Naive thymus-derived CD4-positive, alpha-beta T cell (primary cell): ENCODE measurements around the gene KCNIP1. TPM values are rescaled to one million over a fixed set of nuclear protein-coding genes. Genes with fewer than 3 reads are reported as not detected.
A peak's percentile ranks its signal among the peaks of the same experiment; 100 is the strongest.

Experiments used
- ATAC-seq: fragments of 150-1000 bp; cut with Tn5 transposase; 2 replicates; pipeline ENCODE4 v1.10.0; 2021; ENCODE audit warnings: mild to moderate bottlenecking, moderate library complexity
- CTCF ChIA-PET: fragments of 350-600 bp; sonication (Branson Sonifier 250); formaldehyde crosslinking; loops from one replicate; lab custom pipeline; 2021; ENCODE audit warnings: antibody characterized with exemption; lab: Charles Lee
- POLR2A ChIA-PET: fragments of 350-600 bp; sonication (Branson Sonifier 250); formaldehyde crosslinking; loops from one replicate; lab custom pipeline; 2021; ENCODE audit warnings: antibody characterized with exemption, inconsistent platforms; lab: Charles Lee
- DNase-seq, 9 donors: peaks; one replicate each; pipeline versions ENCODE4 v3.0.0 to v3.0.0-alpha.2; 2020 to 2022; ENCODE audit warnings: mixed read lengths in 1 of 9
- H3K27ac ChIP-seq: one replicate; pipeline ENCODE4 v1.7.0; 2013; ENCODE audit warnings: mild to moderate bottlenecking, low read depth, low read length, moderate library complexity
- H3K27me3 ChIP-seq, 2 donors: one replicate each; pipeline ENCODE4 v1.7.0; 2013; ENCODE audit warnings: low read length in 2 of 2, mild to moderate bottlenecking in 2 of 2, moderate library complexity in 2 of 2; ENCODE audit not compliant: control insufficient read depth in 2 of 2, insufficient read depth in 2 of 2
- H3K36me3 ChIP-seq, 3 experiments: 1 replicate in 2 of 3; 2 replicates in 1 of 3; pipeline ENCODE4 v1.7.0; 2013; ENCODE audit warnings: low read length in 3 of 3, mild to moderate bottlenecking in 3 of 3, moderate library complexity in 1 of 3; ENCODE audit not compliant: insufficient read depth in 3 of 3, control insufficient read depth in 2 of 3
- H3K4me1 ChIP-seq, 2 donors: one replicate each; pipeline ENCODE4 v1.7.0; 2013; ENCODE audit warnings: low read length in 2 of 2, mild to moderate bottlenecking in 2 of 2, moderate library complexity in 1 of 2; ENCODE audit not compliant: control insufficient read depth in 2 of 2, insufficient read depth in 2 of 2
- H3K4me3 ChIP-seq: 2 replicates; pipeline ENCODE4 v1.7.0; 2013; ENCODE audit warnings: mild to moderate bottlenecking, low read length
- H3K9me3 ChIP-seq, 3 experiments: 1 replicate in 2 of 3; 2 replicates in 1 of 3; pipeline ENCODE4 v1.7.0; 2013; ENCODE audit warnings: low read length in 3 of 3; ENCODE audit not compliant: control insufficient read depth in 2 of 3
- H3K27ac Mint-ChIP-seq, 9 donors: one replicate each; pipeline ENCODE4 v1.8.0; 2020 to 2022; ENCODE audit warnings: mixed read lengths in 9 of 9, mild to moderate bottlenecking in 8 of 9, moderate library complexity in 5 of 9, inconsistent platforms in 2 of 9
- H3K27me3 Mint-ChIP-seq, 5 donors: one replicate each; pipeline ENCODE4 v1.8.0; 2021 to 2022; ENCODE audit warnings: mixed read lengths in 5 of 5, mild to moderate bottlenecking in 1 of 5
- H3K36me3 Mint-ChIP-seq, 5 donors: one replicate each; pipeline ENCODE4 v1.8.0; 2020 to 2022; ENCODE audit warnings: mixed read lengths in 5 of 5, mild to moderate bottlenecking in 3 of 5, inconsistent platforms in 1 of 5
- H3K4me1 Mint-ChIP-seq, 7 donors: one replicate each; pipeline ENCODE4 v1.8.0; 2020 to 2022; ENCODE audit warnings: mixed read lengths in 7 of 7, mild to moderate bottlenecking in 3 of 7, inconsistent platforms in 1 of 7
- H3K4me3 Mint-ChIP-seq, 10 donors: one replicate each; pipeline ENCODE4 v1.8.0; 2020 to 2022; ENCODE audit warnings: mild to moderate bottlenecking in 10 of 10, mixed read lengths in 10 of 10, moderate library complexity in 6 of 10, inconsistent platforms in 2 of 10
- H3K9me3 Mint-ChIP-seq, 11 donors: one replicate each; pipeline ENCODE4 v1.8.0; 2020 to 2022; ENCODE audit warnings: mixed read lengths in 11 of 11, mild to moderate bottlenecking in 4 of 11, inconsistent platforms in 1 of 11, moderate library complexity in 1 of 11
- intact Hi-C, 2 donors: fragments of 100-400 bp; cut with micrococcal nuclease; formaldehyde crosslinking; loops; one replicate each; pipeline ENCODE4 v1.15.1; 2023
- polyA plus RNA-seq, 2 donors: library from polyadenylated mRNA; unstranded; fragments of 300-500 nt; fragmentation: Illumina TruSeq; gene quantifications; one replicate each; pipeline ENCODE4 v1.2.3, GENCODE V29; 2021
- total RNA-seq, 6 experiments: library from RNA in 5 of 6; stranded (reverse) in 5 of 6; gene quantifications; 1 replicate in 5 of 6; 2 replicates in 1 of 6; pipeline ENCODE4 v1.2.3 and lab custom pipeline; 2021 to 2026

The KCNIP1 gene
- total and polyA plus RNA-seq, 7 experiments from 2014 or later, result not detected

DNA sequence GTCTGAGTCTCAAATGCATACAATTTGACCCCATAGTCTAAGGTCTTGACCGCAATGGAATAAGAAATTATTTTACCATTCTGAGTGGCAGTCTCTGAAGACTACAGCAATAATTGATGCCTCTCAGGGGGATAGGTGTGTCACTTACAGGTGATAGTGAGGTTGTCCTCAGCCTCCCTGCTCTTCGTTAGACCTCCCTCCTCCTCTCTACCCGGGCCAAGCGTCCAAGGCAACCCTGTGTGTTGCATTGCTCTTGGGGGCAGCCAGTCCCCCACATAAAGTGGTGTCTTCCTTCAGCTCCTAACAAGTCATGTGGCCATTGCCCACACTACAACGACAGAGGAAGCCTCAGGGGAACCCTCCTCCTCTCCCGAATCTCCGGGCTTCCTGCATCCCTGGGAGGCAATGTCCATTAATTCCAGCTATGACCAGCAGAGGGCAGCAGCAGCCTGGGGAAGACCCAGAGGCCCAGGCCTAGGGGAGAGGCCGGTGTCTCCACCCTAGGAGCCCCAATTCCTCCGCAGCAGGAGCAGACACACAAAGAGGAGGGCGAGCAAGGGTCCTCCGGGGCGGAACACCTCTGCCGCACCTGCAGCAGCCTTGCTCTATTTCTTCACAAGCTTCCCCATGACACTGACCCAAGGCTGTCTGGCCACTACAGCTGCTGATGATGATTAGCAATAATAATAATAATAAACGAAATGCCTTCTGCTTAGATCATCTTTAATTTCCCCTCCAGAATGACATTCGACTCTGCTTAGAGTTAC, 134.8 kb downstream of the KCNIP1 start:
- Histone ChIP-seq H3K36me3 (no peaks in the 10 kb centered on the region), H3K27ac (no peak overlapping the region), H3K9me3 (no peaks in the 10 kb centered on the region), H3K4me3 (no peak overlapping the region), H3K4me1 (peaks cover 0 to 10% of the 10 kb centered on the region in 2 donors), H3K27me3 (no peaks in the 10 kb centered on the region)
- intact Hi-C loops, result loop anchor here (1.0 to 10.0 kb wide), 3 partner anchors 153 to 699 kb away; no protein-coding TSS in a partner anchor
- Mint-ChIP-seq H3K27ac (peak overlapping the region in 1 of 9 donors; percentile 65), H3K4me3 (no peak overlapping the region), H3K4me1 (peaks cover 3 to 15% (median 10%) of the 10 kb centered on the region in 7 donors), H3K9me3 (peaks cover 0 to 1% (median 0%) of the 10 kb centered on the region in 11 donors), H3K27me3 (peaks cover 6 to 27% (median 10%) of the 10 kb centered on the region in 5 donors), H3K36me3 (no peaks in the 10 kb centered on the region)
- ATAC-seq, result peak; percentile 69
- CTCF ChIA-PET, result interaction anchor here (0.6 kb wide), 1 partner anchor 1625 kb away, joined by 3 read pairs; no protein-coding TSS in a partner anchor
- POLR2A ChIA-PET, result no interaction called here
- DNase-seq, result peak; percentile 14 to 72 (median 44)

DNA sequence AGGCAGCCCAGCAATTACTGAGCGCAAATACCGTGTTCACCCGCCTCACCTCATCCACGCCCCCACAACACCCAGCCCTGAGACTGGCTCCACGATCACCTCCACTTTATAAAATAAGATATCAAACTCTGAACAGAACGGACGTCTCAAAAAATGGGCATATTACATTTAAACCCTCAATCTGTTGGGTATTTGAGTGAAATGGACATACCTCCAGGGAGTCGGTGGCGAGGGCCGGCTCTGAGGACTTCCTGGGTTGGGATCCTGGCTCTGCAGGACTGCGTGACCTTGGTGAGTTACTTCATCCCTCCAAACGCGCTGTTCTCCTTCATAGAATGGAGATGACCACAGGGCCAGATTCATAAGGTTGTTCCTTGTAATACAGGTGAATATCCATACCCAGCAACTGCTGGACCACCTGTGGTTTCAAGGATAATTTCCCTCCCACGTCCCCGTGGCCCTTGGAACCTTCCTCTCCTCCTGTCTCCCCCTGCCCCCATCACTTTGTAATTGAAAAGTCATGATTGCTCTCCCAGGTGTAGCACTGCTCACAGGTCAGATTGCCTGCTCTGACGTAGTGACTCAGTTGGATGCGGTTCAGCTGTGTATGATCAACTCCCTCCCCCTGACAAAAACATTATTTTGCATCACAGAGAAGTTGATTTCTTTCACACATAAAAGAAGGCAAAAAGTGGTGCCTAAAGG, 135.6 kb downstream of the KCNIP1 start:
- H3K9me3 ChIP-seq, result no peaks in the 10 kb centered on the region
- DNase-seq (no peak), ATAC-seq (no peak)
- POLR2A ChIA-PET, result no interaction called here
- Mint-ChIP-seq H3K27me3 (peaks cover 5 to 34% (median 13%) of the 10 kb centered on the region in 5 donors), H3K9me3 (peaks cover 0 to 1% (median 0%) of the 10 kb centered on the region in 11 donors), H3K4me1 (peaks cover 3 to 7% (median 4%) of the 10 kb centered on the region in 7 donors), H3K4me3 (no peak overlapping the region), H3K27ac (no peak overlapping the region), H3K36me3 (no peaks in the 10 kb centered on the region)
- no peak overlapping the region for H3K27ac ChIP-seq
- H3K27me3 ChIP-seq, result no peaks in the 10 kb centered on the region
- intact Hi-C loops, result loop anchor here (5.0 to 10.0 kb wide), 2 partner anchors 305 to 698 kb away; no protein-coding TSS in a partner anchor
- H3K36me3 ChIP-seq, result no peaks in the 10 kb centered on the region
- CTCF ChIA-PET, result no interaction called here
- no peak overlapping the region for H3K4me3 ChIP-seq
- peaks cover 0 to 3% of the 10 kb centered on the region in 2 donors for H3K4me1 ChIP-seq

DNA sequence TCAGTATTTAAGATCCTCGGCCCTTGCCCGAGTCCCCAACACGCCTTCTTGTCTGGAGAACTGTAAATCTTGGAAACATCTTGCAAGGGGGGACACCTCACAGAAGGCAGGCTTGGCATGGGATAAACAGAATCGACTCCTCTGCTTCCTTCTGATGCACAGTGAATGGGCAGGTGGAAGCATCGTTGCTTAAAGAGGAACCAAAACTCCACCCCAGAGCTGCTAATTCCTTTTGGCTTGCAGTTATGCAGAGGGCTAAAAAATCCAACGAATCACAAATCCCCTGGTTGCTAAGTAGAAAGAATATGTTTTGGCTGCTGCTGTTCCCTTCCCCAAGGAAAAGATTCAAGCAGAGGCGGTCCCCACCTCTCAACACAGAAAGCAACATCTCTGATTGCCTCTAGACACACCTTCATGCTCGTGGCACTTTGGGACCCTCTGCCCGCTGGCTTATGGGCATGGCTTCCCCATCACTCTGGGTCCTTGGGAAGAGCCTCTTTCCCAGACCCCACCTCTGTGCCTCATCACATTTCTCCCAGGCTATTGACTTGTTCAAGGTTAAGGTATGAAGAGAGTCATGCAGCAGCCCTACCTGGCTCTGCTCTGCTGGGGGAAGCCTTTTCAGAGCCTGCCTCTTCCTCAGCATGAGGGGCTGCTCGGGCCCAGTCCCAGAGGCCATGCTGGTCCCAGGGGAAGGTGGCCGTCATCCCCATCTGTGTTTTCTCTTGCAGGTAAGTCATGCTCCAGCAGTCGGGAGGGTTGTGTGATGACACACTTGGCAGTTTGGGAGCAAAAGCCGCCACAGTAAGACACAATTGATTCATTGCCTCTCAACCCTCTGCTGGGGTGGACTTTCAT, 137.1 kb downstream of the KCNIP1 start:
- Histone ChIP-seq H3K36me3 (no peaks in the 10 kb centered on the region), H3K27me3 (no peaks in the 10 kb centered on the region), H3K9me3 (no peaks in the 10 kb centered on the region), H3K27ac (no peak overlapping the region), H3K4me1 (no peaks in the 10 kb centered on the region), H3K4me3 (no peak overlapping the region)
- H3K27me3 Mint-ChIP-seq, result peaks cover 12 to 43% (median 23%) of the 10 kb centered on the region in 5 donors
- intact Hi-C loops, result no loop called here
- no peaks in the 10 kb centered on the region for H3K36me3 Mint-ChIP-seq
- H3K27ac Mint-ChIP-seq, result no peak overlapping the region
- no peak overlapping the region for H3K4me3 Mint-ChIP-seq
- peaks cover 0 to 6% (median 3%) of the 10 kb centered on the region in 7 donors for H3K4me1 Mint-ChIP-seq
- POLR2A ChIA-PET, result no interaction called here
- peaks cover 0 to 1% (median 0%) of the 10 kb centered on the region in 11 donors for H3K9me3 Mint-ChIP-seq
- CTCF ChIA-PET, result no interaction called here
- DNase-seq (no peak), ATAC-seq (no peak)

DNA sequence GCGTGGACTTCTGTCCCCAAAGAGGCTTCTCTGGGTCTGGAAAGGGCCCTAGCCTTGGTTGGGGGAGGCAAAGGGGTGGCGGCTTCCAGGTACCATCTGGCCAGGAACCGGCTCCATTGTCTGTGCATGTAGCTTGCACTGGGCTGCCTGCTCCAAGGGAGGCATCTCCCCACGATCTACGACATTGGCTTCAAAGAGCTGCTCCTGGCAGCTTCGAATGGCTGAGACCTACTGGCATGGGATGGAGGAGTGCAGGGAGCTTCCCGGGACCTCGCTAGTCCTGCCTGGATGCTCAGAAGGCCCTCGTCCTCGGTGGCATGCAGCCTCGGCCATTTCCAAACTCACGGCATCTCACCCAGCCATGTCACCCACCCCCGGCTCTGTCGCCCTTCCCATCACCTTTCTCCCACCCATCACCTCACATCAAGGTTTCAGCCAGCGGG, 137.8 kb downstream of the KCNIP1 start:
- Mint-ChIP-seq H3K9me3 (no peaks in the 10 kb centered on the region), H3K27ac (no peak overlapping the region), H3K4me1 (peaks cover 0 to 6% (median 3%) of the 10 kb centered on the region in 7 donors), H3K27me3 (peaks cover 17 to 49% (median 29%) of the 10 kb centered on the region in 5 donors), H3K36me3 (no peaks in the 10 kb centered on the region), H3K4me3 (no peak overlapping the region)
- CTCF ChIA-PET, result no interaction called here
- no peaks in the 10 kb centered on the region for H3K36me3 ChIP-seq
- H3K27ac ChIP-seq, result no peak overlapping the region
- POLR2A ChIA-PET, result no interaction called here
- intact Hi-C loops, result no loop called here
- H3K4me3 ChIP-seq, result no peak overlapping the region
- H3K27me3 ChIP-seq, result no peaks in the 10 kb centered on the region
- H3K9me3 ChIP-seq, result no peaks in the 10 kb centered on the region
- DNase-seq (no peak), ATAC-seq (no peak)
- no peaks in the 10 kb centered on the region for H3K4me1 ChIP-seq

DNA sequence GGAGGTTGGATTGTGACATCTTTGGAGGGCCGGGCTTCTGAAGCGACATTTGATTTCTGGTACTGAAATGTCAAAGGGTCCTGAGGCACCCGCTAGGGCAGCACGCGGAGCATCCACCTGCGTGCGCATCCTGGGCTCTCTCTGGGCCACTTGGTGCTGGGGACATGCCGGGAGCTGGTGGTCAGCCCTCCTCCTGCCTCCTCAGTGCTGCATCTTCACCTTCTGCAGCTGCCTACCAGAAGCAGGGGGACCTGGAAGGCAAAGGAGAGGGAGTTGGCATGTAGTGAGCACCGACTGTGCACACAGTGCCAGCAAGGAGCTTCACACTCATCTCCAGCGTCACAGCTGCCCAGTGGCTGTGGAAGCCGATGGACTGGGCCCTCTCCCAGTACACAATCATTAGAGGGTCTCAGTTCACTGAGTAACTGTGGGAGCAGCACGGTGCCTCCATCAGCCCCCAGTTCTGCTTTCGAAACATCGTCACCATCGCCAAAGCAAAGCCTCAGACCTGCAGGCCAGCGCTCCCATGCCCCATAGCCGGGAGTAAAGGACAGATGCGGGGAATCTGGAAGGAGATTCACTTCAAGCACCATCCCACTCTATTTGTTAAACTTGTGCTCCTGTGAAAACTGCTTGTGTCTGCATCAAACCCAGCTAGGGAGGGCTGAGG, 138.4 kb downstream of the KCNIP1 start:
- Mint-ChIP-seq H3K36me3 (no peaks in the 10 kb centered on the region), H3K27ac (no peak overlapping the region), H3K9me3 (no peaks in the 10 kb centered on the region), H3K4me1 (peaks cover 0 to 6% (median 3%) of the 10 kb centered on the region in 7 donors), H3K4me3 (no peak overlapping the region), H3K27me3 (peaks cover 21 to 49% (median 30%) of the 10 kb centered on the region in 5 donors)
- no peak overlapping the region for H3K27ac ChIP-seq
- H3K36me3 ChIP-seq, result no peaks in the 10 kb centered on the region
- ChIA-PET CTCF (no interaction called here), POLR2A (no interaction called here)
- H3K27me3 ChIP-seq, result no peaks in the 10 kb centered on the region
- intact Hi-C loops, result no loop called here
- ATAC-seq, result no peak
- no peak for DNase-seq
- no peak overlapping the region for H3K4me3 ChIP-seq
- H3K9me3 ChIP-seq, result no peaks in the 10 kb centered on the region
- H3K4me1 ChIP-seq, result no peaks in the 10 kb centered on the region
